Neuronal stem cell (in vitro differentiated cells): ENCODE data around the gene CNTFR.
A peak's percentile ranks its signal among the peaks of the same experiment; 100 is the strongest.

Source experiments
- DNase-seq: peaks from one replicate; pipeline ENCODE4 v3.0.0-alpha.2; 2013; ENCODE audit warnings: low spot score
- H2AFZ ChIP-seq: one replicate; pipeline ENCODE4 v1.6.1; 2013; ENCODE audit warnings: mild to moderate bottlenecking, low read length, inconsistent platforms
- H2AK5ac ChIP-seq: 2 replicates; pipeline ENCODE4 v1.6.1; 2013; ENCODE audit warnings: low read depth, mild to moderate bottlenecking, inconsistent platforms, low read length, moderate library complexity, mixed read lengths
- H2BK120ac ChIP-seq: 2 replicates; pipeline ENCODE4 v1.6.1; 2013; ENCODE audit warnings: low read depth, mild to moderate bottlenecking, inconsistent platforms, low read length, moderate library complexity, mixed read lengths
- H2BK12ac ChIP-seq: one replicate; pipeline ENCODE4 v1.6.1; 2013; ENCODE audit warnings: low read length, inconsistent platforms
- H2BK15ac ChIP-seq: 2 replicates; pipeline ENCODE4 v1.6.1; 2013; ENCODE audit warnings: mild to moderate bottlenecking, low read length, inconsistent platforms, mixed read lengths
- H2BK5ac ChIP-seq: one replicate; pipeline ENCODE4 v1.6.1; 2013; ENCODE audit warnings: inconsistent platforms, mild to moderate bottlenecking, low read length, moderate library complexity
- H3K14ac ChIP-seq: one replicate; pipeline ENCODE4 v1.6.1; 2013; ENCODE audit warnings: low read length, inconsistent platforms
- H3K18ac ChIP-seq: 2 replicates; pipeline ENCODE4 v1.6.1; 2013; ENCODE audit warnings: low read length, inconsistent platforms
- H3K23ac ChIP-seq: 2 replicates; pipeline ENCODE4 v1.6.1; 2013; ENCODE audit warnings: low read depth, mild to moderate bottlenecking, mixed read lengths, low read length, inconsistent platforms; ENCODE audit not compliant: poor library complexity
- H3K27ac ChIP-seq: replicated peaks from 3 replicates; pipeline ENCODE4 v1.5.1; 2013; ENCODE audit warnings: low read length, inconsistent platforms
- H3K27me3 ChIP-seq, 3 experiments: 2 replicates each; pipeline ENCODE4 v1.6.1; 2013; ENCODE audit warnings: low read length in 3 of 3, mild to moderate bottlenecking in 2 of 3, inconsistent platforms in 1 of 3, low read depth in 1 of 3, mixed read lengths in 1 of 3, moderate library complexity in 1 of 3; ENCODE audit not compliant: control insufficient read depth in 3 of 3, insufficient read depth in 3 of 3
- H3K36me3 ChIP-seq, 2 donors: replicated peaks in 1 of 2; 2 replicates each; pipeline ENCODE4 v1.6.1; 2013; ENCODE audit warnings: low read length in 2 of 2; ENCODE audit not compliant: control insufficient read depth in 2 of 2, insufficient read depth in 2 of 2
- H3K4ac ChIP-seq: 2 replicates; pipeline ENCODE4 v1.6.1; 2013; ENCODE audit warnings: inconsistent platforms, mild to moderate bottlenecking, low read length, moderate library complexity
- H3K4me1 ChIP-seq, 2 donors: 1 replicate in 1 of 2; 2 replicates in 1 of 2; pipeline ENCODE4 v1.6.1; 2013; ENCODE audit warnings: low read length in 2 of 2, low read depth in 1 of 2; ENCODE audit not compliant: control insufficient read depth in 2 of 2, insufficient read depth in 1 of 2
- H3K4me2 ChIP-seq: one replicate; pipeline ENCODE4 v1.6.1; 2013; ENCODE audit warnings: mild to moderate bottlenecking, low read length, inconsistent platforms; ENCODE audit not compliant: insufficient read depth, poor library complexity, severe bottlenecking
- H3K4me3 ChIP-seq, 2 donors: 2 replicates each; pipeline ENCODE4 v1.5.1; 2013; ENCODE audit warnings: low read length in 2 of 2, mild to moderate bottlenecking in 2 of 2, inconsistent platforms in 1 of 2, moderate library complexity in 1 of 2
- H3K79me1 ChIP-seq: one replicate; pipeline ENCODE4 v1.6.1; 2013; ENCODE audit warnings: low read depth, mild to moderate bottlenecking, inconsistent platforms, low read length, moderate library complexity
- H3K9ac ChIP-seq: one replicate; pipeline ENCODE4 v1.6.1; 2013; ENCODE audit warnings: mild to moderate bottlenecking, low read depth, low read length, inconsistent platforms; ENCODE audit not compliant: poor library complexity
- H3K9me3 ChIP-seq, 2 donors: replicated peaks in 1 of 2; 2 replicates each; pipeline versions ENCODE3 to v1.6.1; 2013; ENCODE audit warnings: low read length in 2 of 2, mild to moderate bottlenecking in 2 of 2, inconsistent platforms in 1 of 2, low read depth in 1 of 2, mixed read lengths in 1 of 2, moderate library complexity in 1 of 2; ENCODE audit not compliant: control insufficient read depth in 2 of 2, insufficient read depth in 1 of 2
- H4K8ac ChIP-seq: one replicate; pipeline ENCODE4 v1.6.1; 2013; ENCODE audit warnings: low read depth, mild to moderate bottlenecking, inconsistent platforms, low read length, moderate library complexity
- H4K91ac ChIP-seq: one replicate; pipeline ENCODE4 v1.6.1; 2013; ENCODE audit warnings: low read length, low read depth, mild to moderate bottlenecking, inconsistent platforms; ENCODE audit not compliant: poor library complexity
- WGBS, 2 donors: extraction: QIAGEN DNeasy Blood & Tissue Kit; methylation state at CpG; one replicate each; pipeline ENCODE4 v1.1.7; 2013; ENCODE audit warnings: missing lambda C conversion rate in 2 of 2, mixed read lengths in 1 of 2; ENCODE audit not compliant: insufficient read length in 2 of 2, insufficient replicate concordance in 1 of 2; ENCODE audit errors: extremely low coverage in 2 of 2; 5-methylcytosine and 5-hydroxymethylcytosine counted together

Gene CNTFR

GRCh38 chr9:34630402-34631154, 41.1 kb upstream of the CNTFR start:
- peak overlapping the region; percentile 40 for H3K14ac ChIP-seq
- H2BK15ac ChIP-seq: peak overlapping the region; percentile 69
- no peak overlapping the region for H3K27ac ChIP-seq
- no peaks in the 10 kb centered on the region for H3K9me3 ChIP-seq
- WGBS, 2 donors: no CpG with 5 or more reads among the region's 5 CpGs
- no peak overlapping the region for H2AFZ ChIP-seq
- peak overlapping the region; percentile 46 for H3K23ac ChIP-seq
- peaks cover 7 to 10% of the 10 kb centered on the region in 2 donors for H3K36me3 ChIP-seq
- peak overlapping the region; percentile 70 for H4K91ac ChIP-seq
- no peak overlapping the region for H3K4me2 ChIP-seq
- DNase-seq: no peak
- peaks cover 6 to 45% of the 10 kb centered on the region in 2 donors for H3K4me1 ChIP-seq
- H3K18ac ChIP-seq: peak overlapping the region; percentile 82
- H4K8ac ChIP-seq: no peak overlapping the region
- peaks cover 7% of the 10 kb centered on the region for H3K79me1 ChIP-seq
- no peak overlapping the region for H3K4ac ChIP-seq
- peaks cover 0 to 60% (median 18%) of the 10 kb centered on the region in 3 experiments for H3K27me3 ChIP-seq
- no peak overlapping the region for H2BK120ac ChIP-seq
- no peak overlapping the region for H3K4me3 ChIP-seq
- peak overlapping the region; percentile 50 for H3K9ac ChIP-seq
- peak overlapping the region; percentile 95 for H2BK12ac ChIP-seq
- H2AK5ac ChIP-seq: peak overlapping the region; percentile 87
- peak overlapping the region; percentile 76 for H2BK5ac ChIP-seq

- no peak overlapping the region for H4K8ac ChIP-seq
- peak overlapping the region in 1 of 2 donors; percentile 89 for H3K4me3 ChIP-seq
- H2AK5ac ChIP-seq: peak overlapping the region; percentile 4
- peaks cover 5% of the 10 kb centered on the region for H3K79me1 ChIP-seq
- peak overlapping the region; percentile 88 for H3K4me2 ChIP-seq
- H3K18ac ChIP-seq: peak overlapping the region; percentile 96
- DNase-seq: no peak
- no peaks in the 10 kb centered on the region for H3K9me3 ChIP-seq
- no CpG with 5 or more reads among the region's 5 CpGs for WGBS, 2 donors
- peaks cover 14 to 48% of the 10 kb centered on the region in 2 donors for H3K4me1 ChIP-seq
- H3K23ac ChIP-seq: peak overlapping the region; percentile 32
- peak overlapping the region; percentile 17 for H3K14ac ChIP-seq
- H3K9ac ChIP-seq: peak overlapping the region; percentile 46
- peak overlapping the region; percentile 86 for H2BK15ac ChIP-seq
- peak overlapping the region; percentile 56 for H2BK120ac ChIP-seq
- peaks cover 0 to 2% of the 10 kb centered on the region in 2 donors for H3K36me3 ChIP-seq
- H2BK12ac ChIP-seq: peak overlapping the region; percentile 25
- H4K91ac ChIP-seq: no peak overlapping the region
- peak overlapping the region; percentile 19 for H3K4ac ChIP-seq
- no peak overlapping the region for H3K27ac ChIP-seq
- peaks cover 0 to 69% (median 18%) of the 10 kb centered on the region in 3 experiments for H3K27me3 ChIP-seq
- no peak overlapping the region for H2BK5ac ChIP-seq
- H2AFZ ChIP-seq: no peak overlapping the region
Measured at GRCh38 chr9:34629491-34629808, 39.9 kb upstream of the CNTFR start.

GRCh38 chr9:34628656-34629490, 39.3 kb upstream of the CNTFR start, which contains the start of gene ARID3C:
Gene ARID3C, minus strand, starts transcription at chr9:34629066. Its CDS starts 1,052 bp downstream, at chr9:34628014.
- peak within 1 kb of the TSS; percentile 32 for H3K23ac ChIP-seq
- peak within 1 kb of the TSS; percentile 96 for H3K18ac ChIP-seq
- peaks cover 0 to 2% of the 10 kb centered on the region in 2 donors for H3K36me3 ChIP-seq
- H3K4me3 ChIP-seq: peak within 1 kb of the TSS; percentile 22 to 89
- H3K9ac ChIP-seq: peak within 1 kb of the TSS; percentile 91
- peaks cover 14 to 53% of the 10 kb centered on the region in 2 donors for H3K4me1 ChIP-seq
- H3K4me2 ChIP-seq: peak within 1 kb of the TSS; percentile 88
- DNase-seq: no peak
- H2BK15ac ChIP-seq: peak within 1 kb of the TSS; percentile 86
- H3K9me3 ChIP-seq: no peaks in the 10 kb centered on the region
- H2AFZ ChIP-seq: peak within 1 kb of the TSS; percentile 71
- H4K91ac ChIP-seq: no peak within 1 kb of the TSS
- H2BK120ac ChIP-seq: peak within 1 kb of the TSS; percentile 56
- peak within 1 kb of the TSS; percentile 17 for H3K14ac ChIP-seq
- H2BK5ac ChIP-seq: peak within 1 kb of the TSS; percentile 50
- H3K27ac ChIP-seq: no peak within 1 kb of the TSS
- H3K79me1 ChIP-seq: peaks cover 5% of the 10 kb centered on the region
- H3K4ac ChIP-seq: peak within 1 kb of the TSS; percentile 19
- H2BK12ac ChIP-seq: peak within 1 kb of the TSS; percentile 25
- H3K27me3 ChIP-seq: peaks cover 0 to 71% (median 18%) of the 10 kb centered on the region in 3 experiments
- peak within 1 kb of the TSS; percentile 72 for H2AK5ac ChIP-seq
- no peak within 1 kb of the TSS for H4K8ac ChIP-seq
- no CpG with 5 or more reads among the region's 69 CpGs for WGBS, 2 donors
